HEK293 (cell line): Measurements from ENCODE around the gene ZIC4.

ENCODE experiments used
- CTCF ChIA-PET: fragments of 350-600 bp; formaldehyde crosslinking; extraction: SDS; loops from one replicate; lab custom pipeline; 2021; ENCODE audit warnings: antibody characterized with exemption; lab: Yijun Ruan, JAX
- POLR2A ChIA-PET: fragments of 300-600 bp; formaldehyde crosslinking; extraction: SDS; loops from one replicate; lab custom pipeline; 2020; ENCODE audit warnings: antibody characterized with exemption, inconsistent platforms; lab: Yijun Ruan, JAX
- H3K27ac ChIP-seq: fragments of 200-500 bp; sonication (Bioruptor generic); 2 replicates; pipeline ENCODE4 v1.5.1; 2014; ENCODE audit warnings: low read depth, low read length, control low read depth, inconsistent platforms; ENCODE audit errors: extremely low read depth
- H3K36me3 ChIP-seq, 2 experiments: fragments of 200-500 bp in 1 of 2; sonication (Bioruptor generic) in 1 of 2; 1 replicate in 1 of 2; 2 replicates in 1 of 2; pipeline ENCODE4 v1.5.1; 2014 to 2017; ENCODE audit warnings: inconsistent platforms in 2 of 2, low read length in 2 of 2; ENCODE audit not compliant: control insufficient read depth in 2 of 2, insufficient read depth in 1 of 2
- H3K4me1 ChIP-seq: fragments of 200-500 bp; sonication (Bioruptor generic); 2 replicates; pipeline ENCODE4 v1.5.1; 2014; ENCODE audit warnings: mild to moderate bottlenecking, low read length, inconsistent platforms; ENCODE audit not compliant: control insufficient read depth, insufficient read depth
- H3K4me3 ChIP-seq: 2 replicates; pipeline ENCODE4 v1.5.1; 2011; ENCODE audit warnings: low read depth, mild to moderate bottlenecking, control low read depth, low read length, moderate library complexity
- H3K9me3 ChIP-seq: fragments of 200-500 bp; sonication (Bioruptor generic); 2 replicates; pipeline ENCODE4 v1.5.1; 2014; ENCODE audit warnings: low read depth, low read length, inconsistent platforms; ENCODE audit not compliant: control insufficient read depth, insufficient read depth
- BCL11B ChIP-seq: fragments of 450-650 bp; formaldehyde crosslinking; IDR thresholded peaks from 2 replicates; pipeline ENCODE4 v1.5.1; 2016; ENCODE audit warnings: low read depth, missing biosample characterization, missing genetic modification characterization
- ELK4 ChIP-seq: IDR thresholded peaks from 2 replicates; pipeline ENCODE4 v1.6.1; 2011; ENCODE audit warnings: mild to moderate bottlenecking, low read depth, low read length, borderline replicate concordance
- HOXC10 ChIP-seq: sonication (generic); formaldehyde crosslinking; IDR thresholded peaks from 2 replicates; pipeline ENCODE4 v1.8.1; 2023; ENCODE audit warnings: mild to moderate bottlenecking, missing genetic modification reagents
- KLF8 ChIP-seq: fragments of 450-650 bp; formaldehyde crosslinking; IDR thresholded peaks from 2 replicates; pipeline ENCODE4 v1.5.1; 2016; ENCODE audit warnings: missing biosample characterization, missing genetic modification characterization
- PATZ1 ChIP-seq: fragments of 450-650 bp; formaldehyde crosslinking; IDR thresholded peaks from 2 replicates; pipeline ENCODE4 v1.5.1; 2016; ENCODE audit warnings: missing biosample characterization, missing genetic modification characterization
- SP2 ChIP-seq: fragments of 450-650 bp; formaldehyde crosslinking; IDR thresholded peaks from 2 replicates; pipeline ENCODE4 v1.5.1; 2016; ENCODE audit warnings: missing biosample characterization, missing genetic modification characterization
- TSHZ1 ChIP-seq: fragments of 450-650 bp; formaldehyde crosslinking; IDR thresholded peaks from 2 replicates; pipeline ENCODE4 v1.5.1; 2016; ENCODE audit warnings: missing biosample characterization, missing genetic modification characterization, borderline replicate concordance
- ZEB2 ChIP-seq: fragments of 450-650 bp; formaldehyde crosslinking; IDR thresholded peaks from 2 replicates; pipeline ENCODE4 v1.5.1; 2016; ENCODE audit warnings: missing biosample characterization, missing genetic modification characterization
- ZNF175 ChIP-seq: fragments of 450-650 bp; formaldehyde crosslinking; IDR thresholded peaks from 2 replicates; pipeline ENCODE4 v1.5.1; 2016; ENCODE audit warnings: missing biosample characterization, missing genetic modification characterization
- ZNF184 ChIP-seq: fragments of 450-650 bp; IDR thresholded peaks from 2 replicates; pipeline ENCODE4 v1.5.1; 2018; ENCODE audit warnings: missing biosample characterization, mild to moderate bottlenecking, missing genetic modification characterization
- ZNF221 ChIP-seq: fragments of 450-650 bp; formaldehyde crosslinking; IDR thresholded peaks from 2 replicates; pipeline ENCODE4 v1.5.1; 2017; ENCODE audit warnings: missing biosample characterization, missing genetic modification characterization, borderline replicate concordance
- ZNF280C ChIP-seq: fragments of 450-650 bp; formaldehyde crosslinking; IDR thresholded peaks from 2 replicates; pipeline ENCODE4 v1.5.1; 2016; ENCODE audit warnings: missing biosample characterization, missing genetic modification characterization
- ZNF571 ChIP-seq: fragments of 450-650 bp; formaldehyde crosslinking; IDR thresholded peaks from 2 replicates; pipeline ENCODE4 v1.5.0; 2017; ENCODE audit warnings: missing biosample characterization, missing genetic modification characterization
- ZNF658 ChIP-seq: fragments of 450-650 bp; formaldehyde crosslinking; IDR thresholded peaks from 2 replicates; pipeline ENCODE4; 2016; ENCODE audit warnings: missing biosample characterization, missing genetic modification characterization

The ZIC4 gene

DNA sequence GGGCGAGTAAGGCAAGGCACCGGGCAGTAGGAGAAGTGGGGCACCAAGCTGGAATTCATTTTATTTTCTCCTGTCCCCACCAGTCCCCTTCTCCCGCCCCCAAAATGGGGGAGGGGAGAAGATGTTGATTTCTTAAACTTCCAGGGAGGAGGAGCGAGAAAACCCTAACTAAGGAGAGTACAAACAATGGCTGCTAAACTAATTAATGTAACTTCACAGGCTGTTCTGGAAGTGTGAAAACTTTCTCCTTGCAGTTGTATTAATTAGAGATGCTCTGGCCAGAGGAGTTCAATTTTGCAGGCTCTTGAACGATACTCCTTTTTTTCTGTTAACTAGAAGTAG is 11.5 kb downstream of the ZIC4 start (continued):
- no peak for TF ChIP-seq ZNF280C (tag by site-specific recombination)
- no peak for TF ChIP-seq ZNF571 (tag by site-specific recombination)
- no peak for TF ChIP-seq KLF8 (tag by site-specific recombination)
- no peak for TF ChIP-seq PATZ1 (tag by site-specific recombination)
- no peak for TF ChIP-seq BCL11B (tag by site-specific recombination)
- no peak for TF ChIP-seq SP2 (tag by site-specific recombination)
- no peak for TF ChIP-seq TSHZ1
- TF ChIP-seq ZNF175 (tag by site-specific recombination), result no peak

- no peak for TF ChIP-seq ELK4
- no peak for TF ChIP-seq ZNF184 (tag by site-specific recombination)
- TF ChIP-seq ZNF658 (tag by site-specific recombination), result no peak
- TF ChIP-seq HOXC10, result no peak
- no peak for TF ChIP-seq ZEB2 (tag by site-specific recombination)
- TF ChIP-seq ZNF221 (tag by site-specific recombination), result no peak
- ChIA-PET CTCF (interaction anchor here (0.6 kb wide), 1 partner anchor 773 kb away, joined by 3 read pairs; no protein-coding TSS in a partner anchor), POLR2A (no interaction called here)
- Histone ChIP-seq H3K4me1 (no peaks in the 10 kb centered on the region), H3K4me3 (no peak overlapping the region), H3K27ac (no peak overlapping the region), H3K36me3 (no peaks in the 10 kb centered on the region), H3K9me3 (no peaks in the 10 kb centered on the region)
These were observed 12.1 kb downstream of the ZIC4 start for GRCh38 chr3:147393943-147394883.
